Measurements from ENCODE around the gene SPATA18. TPM values are rescaled to one million over a fixed set of nuclear protein-coding genes. Genes with fewer than 3 reads are reported as not detected.
A peak's percentile ranks its signal among the peaks of the same experiment; 100 is the strongest.

The SPATA18 gene
- total RNA-seq, 1 experiment from 2014 or later, result 23.0 TPM

DNA sequence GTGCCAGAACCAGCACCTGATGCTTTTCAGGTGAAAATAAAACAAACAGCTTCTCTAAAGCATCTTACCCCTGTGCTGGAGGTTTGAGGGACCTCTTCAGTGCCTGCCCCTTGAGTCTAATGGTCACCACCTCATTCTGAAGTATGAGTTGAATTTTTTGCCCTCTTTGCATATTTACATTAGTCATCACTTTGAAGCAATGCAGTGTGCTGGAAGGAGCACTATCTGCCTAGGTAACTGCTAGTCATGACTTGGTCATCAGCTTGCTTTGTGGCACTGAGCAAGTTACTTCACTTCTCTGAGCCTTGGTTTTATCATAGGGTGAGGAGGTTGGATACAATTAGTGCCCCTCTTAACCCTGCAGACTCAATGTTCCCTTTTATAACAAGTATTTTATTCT lies 44.9 kb downstream of the SPATA18 start:
- TF ChIP-seq, protein P1, sequence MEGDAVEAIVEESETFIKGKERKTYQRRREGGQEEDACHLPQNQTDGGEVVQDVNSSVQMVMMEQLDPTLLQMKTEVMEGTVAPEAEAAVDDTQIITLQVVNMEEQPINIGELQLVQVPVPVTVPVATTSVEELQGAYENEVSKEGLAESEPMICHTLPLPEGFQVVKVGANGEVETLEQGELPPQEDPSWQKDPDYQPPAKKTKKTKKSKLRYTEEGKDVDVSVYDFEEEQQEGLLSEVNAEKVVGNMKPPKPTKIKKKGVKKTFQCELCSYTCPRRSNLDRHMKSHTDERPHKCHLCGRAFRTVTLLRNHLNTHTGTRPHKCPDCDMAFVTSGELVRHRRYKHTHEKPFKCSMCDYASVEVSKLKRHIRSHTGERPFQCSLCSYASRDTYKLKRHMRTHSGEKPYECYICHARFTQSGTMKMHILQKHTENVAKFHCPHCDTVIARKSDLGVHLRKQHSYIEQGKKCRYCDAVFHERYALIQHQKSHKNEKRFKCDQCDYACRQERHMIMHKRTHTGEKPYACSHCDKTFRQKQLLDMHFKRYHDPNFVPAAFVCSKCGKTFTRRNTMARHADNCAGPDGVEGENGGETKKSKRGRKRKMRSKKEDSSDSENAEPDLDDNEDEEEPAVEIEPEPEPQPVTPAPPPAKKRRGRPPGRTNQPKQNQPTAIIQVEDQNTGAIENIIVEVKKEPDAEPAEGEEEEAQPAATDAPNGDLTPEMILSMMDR (IDR thresholded peaks at IDR 0.05; ENCODE audit: unreplicated experiment), result no peak
- no peak overlapping the region for H3K4me3 Mint-ChIP-seq (ENCODE audit: unreplicated experiment)
- intact Hi-C loops (cut with micrococcal nuclease), result no loop called here
- no TSS peak for BruUV-seq (replicated peaks)
- no peaks in the 10 kb centered on the region for H3K9me3 Mint-ChIP-seq (ENCODE audit: unreplicated experiment)
- no peak overlapping the region for H3K27ac Mint-ChIP-seq (ENCODE audit: low read depth, unreplicated experiment)
- ChIA-PET POLR2A (interaction anchor here (1.1 kb wide), 1 partner anchor 15 kb away, joined by 3 read pairs; no protein-coding TSS in a partner anchor), CTCF (interaction anchor here (0.6 to 0.7 kb wide), 2 partner anchors 9 kb away, joined by 3 read pairs; no protein-coding TSS in a partner anchor)
- peaks cover 8% of the 10 kb centered on the region for H3K36me3 Mint-ChIP-seq (ENCODE audit: insufficient read depth, unreplicated experiment)
- DNase-seq (ENCODE audit: unreplicated experiment), result peak; percentile 31
- H3K27me3 Mint-ChIP-seq (ENCODE audit: insufficient read depth, unreplicated experiment), result no peaks in the 10 kb centered on the region
- peaks cover 8% of the 10 kb centered on the region for H3K4me1 Mint-ChIP-seq (ENCODE audit: insufficient read depth, unreplicated experiment)

DNA sequence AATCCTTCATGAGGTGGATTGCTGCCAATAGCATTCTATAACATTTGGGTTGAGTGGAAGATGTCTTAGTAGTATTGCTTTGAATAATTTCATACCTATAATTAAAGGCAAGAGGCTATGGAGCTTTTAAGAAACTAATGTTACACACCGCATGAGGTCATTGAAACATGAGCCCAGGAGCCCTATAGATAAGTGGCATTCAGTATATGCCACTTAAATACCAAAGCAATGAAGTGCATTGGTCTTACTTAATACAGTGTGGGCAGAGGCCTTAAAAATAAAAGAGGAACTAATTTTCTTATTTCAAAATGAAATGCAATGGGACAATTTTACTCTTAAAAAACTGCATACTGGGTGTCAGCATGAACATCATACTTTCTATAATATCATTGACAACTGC lies 47.5 kb downstream of the SPATA18 start:
- TF ChIP-seq, protein P1 (IDR thresholded peaks at IDR 0.05; ENCODE audit: unreplicated experiment), result no peak
- H3K4me1 Mint-ChIP-seq (ENCODE audit: insufficient read depth, unreplicated experiment), result peaks cover 20% of the 10 kb centered on the region
- H3K36me3 Mint-ChIP-seq (ENCODE audit: insufficient read depth, unreplicated experiment), result peaks cover 6% of the 10 kb centered on the region
- no peak overlapping the region for H3K27ac Mint-ChIP-seq (ENCODE audit: low read depth, unreplicated experiment)
- no peak overlapping the region for H3K4me3 Mint-ChIP-seq (ENCODE audit: unreplicated experiment)
- H3K27me3 Mint-ChIP-seq (ENCODE audit: insufficient read depth, unreplicated experiment), result no peaks in the 10 kb centered on the region
- POLR2A ChIA-PET, result no interaction called here
- intact Hi-C loops (cut with micrococcal nuclease), result no loop called here
- no peak for DNase-seq (ENCODE audit: unreplicated experiment)
- H3K9me3 Mint-ChIP-seq (ENCODE audit: unreplicated experiment), result no peaks in the 10 kb centered on the region
- CTCF ChIA-PET, result no interaction called here
- BruUV-seq (replicated peaks), result no TSS peak

DNA sequence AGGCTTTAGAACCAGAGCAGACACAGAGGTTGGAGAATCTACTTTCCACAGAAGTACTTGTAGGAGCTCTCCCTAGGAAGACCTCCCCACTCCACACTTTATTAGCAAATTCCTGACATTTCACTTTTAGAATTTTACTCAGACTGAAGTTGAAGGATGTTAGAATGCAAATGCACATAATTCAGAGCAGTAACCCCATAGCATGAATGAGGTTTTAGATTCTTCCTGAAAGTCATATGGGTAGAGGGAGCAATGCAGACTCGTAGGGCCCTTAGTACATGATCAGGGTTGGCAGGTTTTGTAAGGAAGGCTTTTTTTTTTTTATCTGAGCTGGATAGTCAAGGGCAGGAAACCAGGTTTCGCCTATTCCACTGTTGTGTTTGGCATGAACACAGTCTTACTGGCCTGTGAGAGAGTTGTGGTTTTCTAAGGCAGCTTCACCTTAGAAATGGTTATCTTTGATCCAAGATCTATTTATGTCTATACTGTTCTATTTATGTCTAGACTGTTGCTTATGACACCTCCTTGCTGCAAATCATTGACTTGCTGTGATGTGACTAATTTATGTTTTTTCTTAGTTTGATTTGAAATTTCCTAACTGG lies 48.9 kb downstream of the SPATA18 start:
- intact Hi-C loops (cut with micrococcal nuclease), result no loop called here
- no TSS peak for BruUV-seq (replicated peaks)
- Mint-ChIP-seq H3K9me3 (ENCODE audit: unreplicated experiment) (no peaks in the 10 kb centered on the region), H3K4me3 (ENCODE audit: unreplicated experiment) (no peak overlapping the region), H3K4me1 (ENCODE audit: insufficient read depth, unreplicated experiment) (peaks cover 20% of the 10 kb centered on the region), H3K36me3 (ENCODE audit: insufficient read depth, unreplicated experiment) (peaks cover 6% of the 10 kb centered on the region), H3K27me3 (ENCODE audit: insufficient read depth, unreplicated experiment) (no peaks in the 10 kb centered on the region), H3K27ac (ENCODE audit: low read depth, unreplicated experiment) (no peak overlapping the region)
- TF ChIP-seq, protein P1 (IDR thresholded peaks at IDR 0.05; ENCODE audit: unreplicated experiment), result no peak
- DNase-seq (ENCODE audit: unreplicated experiment), result peak; percentile 54
- CTCF ChIA-PET, result interaction anchor here (0.6 kb wide), 1 partner anchor 115 kb away, joined by 3 read pairs; no protein-coding TSS in a partner anchor
- POLR2A ChIA-PET, result interaction anchor here (0.7 to 1.1 kb wide), 4 partner anchors 16 to 886 kb away, joined by 3 to 5 read pairs (median 4); no protein-coding TSS in a partner anchor

DNA sequence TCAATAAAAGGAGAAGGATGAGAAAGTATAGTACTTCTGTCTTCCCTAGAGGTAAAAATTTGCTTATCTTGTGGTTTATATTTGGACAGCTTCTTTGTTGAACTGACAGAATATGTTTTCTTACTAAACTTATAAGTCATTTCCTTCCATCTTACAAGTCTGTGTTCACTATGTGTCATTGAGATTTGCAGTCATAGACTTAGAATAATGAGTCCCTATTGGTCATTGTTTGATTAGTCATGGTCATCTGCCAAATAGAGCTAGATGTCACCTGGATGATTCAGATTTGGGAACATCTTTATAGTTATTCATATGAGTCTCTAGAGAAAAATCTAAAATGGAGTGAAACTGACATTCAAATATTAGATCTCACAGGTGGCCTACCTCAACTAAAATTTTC lies 51.5 kb downstream of the SPATA18 start:
- no TSS peak for BruUV-seq (replicated peaks)
- no peaks in the 10 kb centered on the region for H3K9me3 Mint-ChIP-seq (ENCODE audit: unreplicated experiment)
- TF ChIP-seq, protein P1 (IDR thresholded peaks at IDR 0.05; ENCODE audit: unreplicated experiment), result no peak
- H3K4me1 Mint-ChIP-seq (ENCODE audit: insufficient read depth, unreplicated experiment), result peaks cover 20% of the 10 kb centered on the region
- H3K4me3 Mint-ChIP-seq (ENCODE audit: unreplicated experiment), result no peak overlapping the region
- H3K36me3 Mint-ChIP-seq (ENCODE audit: insufficient read depth, unreplicated experiment), result peaks cover 6% of the 10 kb centered on the region
- H3K27ac Mint-ChIP-seq (ENCODE audit: low read depth, unreplicated experiment), result no peak overlapping the region
- DNase-seq (ENCODE audit: unreplicated experiment), result peak; percentile 38
- POLR2A ChIA-PET, result interaction anchor here (0.7 to 0.9 kb wide), 2 partner anchors 45 to 51 kb away, joined by 3 read pairs; no protein-coding TSS in a partner anchor
- H3K27me3 Mint-ChIP-seq (ENCODE audit: insufficient read depth, unreplicated experiment), result no peaks in the 10 kb centered on the region
- CTCF ChIA-PET, result interaction anchor here (0.7 to 1.2 kb wide), 3 partner anchors 10 to 34 kb away, joined by 3 read pairs; no protein-coding TSS in a partner anchor
- intact Hi-C loops (cut with micrococcal nuclease), result no loop called here
